DND-41 (cell line): Measurements from ENCODE around the gene RGS9.
"Not testable (repeated sequence)": the region's sequence is repeated elsewhere in the genome, so short reads cannot be mapped to it uniquely, and the experiment has no call there.

Experiments used
- ATAC-seq: fragments of 200-7000 bp; cut with Tn5 transposase; 3 replicates; pipeline ENCODE4 v1.9.1; 2021; ENCODE audit warnings: low read depth; ENCODE audit not compliant: insufficient read depth
- DNase-seq: peaks from one replicate; pipeline ENCODE4 v3.0.0-alpha.2; 2020
- H2AFZ ChIP-seq: 2 replicates; pipeline ENCODE4 v1.6.0; 2012; ENCODE audit warnings: low read depth, low read length
- H3K27ac ChIP-seq: 2 replicates; pipeline ENCODE4 v1.5.1; 2012; ENCODE audit warnings: low read length, inconsistent platforms
- H3K27me3 ChIP-seq: fragments of 200-600 bp; sonication (generic); 2 replicates; pipeline ENCODE4 v1.6.0; 2012; ENCODE audit warnings: low read length, mild to moderate bottlenecking, inconsistent platforms; ENCODE audit not compliant: insufficient read depth, poor library complexity
- H3K36me3 ChIP-seq: 2 replicates; pipeline ENCODE4 v1.5.1; 2012; ENCODE audit warnings: low read length, inconsistent platforms; ENCODE audit not compliant: insufficient read depth
- H3K4me1 ChIP-seq: 2 replicates; pipeline ENCODE4 v1.5.1; 2012; ENCODE audit warnings: mild to moderate bottlenecking, low read length; ENCODE audit not compliant: insufficient read depth
- H3K4me2 ChIP-seq: 2 replicates; pipeline ENCODE4 v1.6.0; 2012; ENCODE audit warnings: mild to moderate bottlenecking, moderate library complexity, low read length, inconsistent platforms; ENCODE audit not compliant: insufficient read depth
- H3K4me3 ChIP-seq, 2 experiments: fragments of 200-600 bp in 1 of 2; shearing (Covaris generic) in 1 of 2; 2 replicates each; pipeline ENCODE4 v1.5.1; 2012 to 2016; ENCODE audit warnings: inconsistent platforms in 2 of 2, low read length in 2 of 2, mild to moderate bottlenecking in 2 of 2, low read depth in 1 of 2, moderate library complexity in 1 of 2
- H3K79me2 ChIP-seq: 2 replicates; pipeline ENCODE4 v1.6.0; 2012; ENCODE audit warnings: low read length, inconsistent platforms; ENCODE audit not compliant: insufficient read depth
- H3K9ac ChIP-seq: 2 replicates; pipeline ENCODE4 v1.6.0; 2012; ENCODE audit warnings: low read depth, mild to moderate bottlenecking, inconsistent platforms, low read length, moderate library complexity
- H3K9me3 ChIP-seq: 2 replicates; pipeline ENCODE4 v1.5.1; 2012; ENCODE audit warnings: low read length, moderate library complexity, mild to moderate bottlenecking, inconsistent platforms; ENCODE audit not compliant: insufficient read depth, severe bottlenecking
- H4K20me1 ChIP-seq: 2 replicates; pipeline ENCODE4 v1.6.0; 2012; ENCODE audit warnings: low read length; ENCODE audit not compliant: insufficient read depth
- CTCF ChIP-seq: IDR thresholded peaks from 2 replicates; pipeline ENCODE4 v1.5.1; 2012; ENCODE audit warnings: borderline replicate concordance, low read length, moderate library complexity, mild to moderate bottlenecking; ENCODE audit not compliant: poor library complexity, severe bottlenecking; ENCODE audit errors: extremely low read depth
- EZH2 ChIP-seq: IDR thresholded peaks from 3 replicates; pipeline ENCODE4 v1.6.1; 2012; ENCODE audit warnings: borderline replicate concordance, low read depth, mild to moderate bottlenecking, moderate library complexity, low read length, inconsistent platforms; ENCODE audit not compliant: severe bottlenecking

The RGS9 gene

DNA sequence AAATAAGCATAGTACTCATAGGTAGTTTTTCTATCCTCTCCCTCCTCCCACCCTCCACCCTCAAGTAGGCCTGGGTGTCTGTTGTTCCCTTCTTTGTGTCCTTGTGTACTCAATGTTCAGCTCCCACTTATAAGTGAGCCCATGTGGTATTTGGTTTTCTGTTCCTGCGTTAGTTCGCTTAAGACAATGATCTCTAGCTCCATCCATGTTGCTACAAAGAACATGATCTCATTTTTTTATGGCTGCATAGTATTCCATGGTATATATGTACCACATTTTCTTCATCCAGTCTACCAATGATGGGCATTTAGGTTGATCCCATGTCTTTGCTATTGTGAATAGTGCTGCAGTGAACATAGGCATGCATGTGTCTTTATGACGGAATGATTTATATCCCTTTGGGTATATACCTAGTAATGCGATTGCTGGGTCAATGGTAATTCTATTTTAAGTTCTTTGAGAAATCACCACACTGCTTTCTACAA, 43.6 kb downstream of the RGS9 start:
- Histone ChIP-seq H3K9ac (peak overlapping the region; percentile 50), H3K4me2 (peak overlapping the region; percentile 53), H3K27ac (peak overlapping the region; percentile 95), H3K4me1 (peaks cover 59% of the 10 kb centered on the region), H3K4me3 (peak overlapping the region in 1 of 2 experiments; percentile 36; a peak in 1 of 4 replicates)
- H3K27me3 ChIP-seq, H3K36me3 ChIP-seq, H4K20me1 ChIP-seq, H2AFZ ChIP-seq, ATAC-seq, DNase-seq, H3K9me3 ChIP-seq, H3K79me2 ChIP-seq: not testable (repeated sequence)

- DNase-seq (peak; percentile 60), ATAC-seq (peak; percentile 15; the same call in 2 of the 3 replicates)
- Histone ChIP-seq H3K4me1 (peaks cover 59% of the 10 kb centered on the region), H3K4me3 (no peak overlapping the region; a peak in 1 of 4 replicates), H3K27me3 (no peaks in the 10 kb centered on the region), H4K20me1 (no peaks in the 10 kb centered on the region), H3K4me2 (peak overlapping the region; percentile 28), H3K27ac (peak overlapping the region; percentile 95), H3K9me3 (no peaks in the 10 kb centered on the region), H3K79me2 (no peaks in the 10 kb centered on the region), H2AFZ (no peak overlapping the region), H3K36me3 (no peaks in the 10 kb centered on the region), H3K9ac (peak overlapping the region; percentile 50)
- no peak for TF ChIP-seq EZH2
- no peak for TF ChIP-seq CTCF
These were observed 44.3 kb downstream of the RGS9 start for GRCh38 chr17:65181237-65182061.

- DNase-seq, result peak; percentile 43
- Histone ChIP-seq H3K27ac (peak overlapping the region; percentile 95), H3K4me2 (no peak overlapping the region), H4K20me1 (no peaks in the 10 kb centered on the region), H3K4me3 (no peak overlapping the region), H2AFZ (no peak overlapping the region; the same call in 1 of the 2 replicates), H3K36me3 (no peaks in the 10 kb centered on the region), H3K9ac (peak overlapping the region; percentile 50; the same call in 1 of the 2 replicates), H3K27me3 (no peaks in the 10 kb centered on the region), H3K4me1 (peaks cover 56% of the 10 kb centered on the region), H3K9me3 (no peaks in the 10 kb centered on the region), H3K79me2 (no peaks in the 10 kb centered on the region)
- TF ChIP-seq EZH2 (no peak), CTCF (no peak)
- ATAC-seq, result no peak
These were observed 45.1 kb downstream of the RGS9 start for GRCh38 chr17:65182233-65182632.

DNA sequence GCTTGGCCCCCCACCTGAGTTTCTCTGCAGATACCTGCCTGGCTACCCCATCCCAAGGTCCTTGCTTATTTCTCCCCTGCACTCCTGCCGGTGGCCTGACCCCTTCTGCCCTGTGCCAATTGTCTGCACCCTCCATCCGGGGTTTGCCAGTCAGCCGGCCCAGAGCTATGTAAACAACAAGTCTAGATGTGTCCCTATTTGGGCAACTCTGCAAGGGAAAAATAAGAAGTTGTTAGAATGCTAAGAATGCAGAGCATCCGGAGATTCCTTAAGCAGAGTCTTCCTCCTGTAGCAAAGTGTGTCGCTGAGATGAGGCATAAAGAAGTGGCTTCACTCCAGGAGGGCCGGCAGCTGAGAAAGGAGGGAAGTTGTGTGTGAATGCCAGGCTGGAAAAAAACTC, 46.6 kb downstream of the RGS9 start:
- TF ChIP-seq CTCF, result no peak
- TF ChIP-seq EZH2, result no peak

More for the DNA sequence above, 46.6 kb downstream of the RGS9 start:
- no peaks in the 10 kb centered on the region for H3K9me3 ChIP-seq
- H3K9ac ChIP-seq, result no peak overlapping the region
- no peak overlapping the region for H3K4me3 ChIP-seq
- H2AFZ ChIP-seq, result no peak overlapping the region
- no peaks in the 10 kb centered on the region for H3K36me3 ChIP-seq
- no peaks in the 10 kb centered on the region for H3K79me2 ChIP-seq
- H3K4me1 ChIP-seq, result peaks cover 41% of the 10 kb centered on the region
- ATAC-seq, result no peak
- no peaks in the 10 kb centered on the region for H3K27me3 ChIP-seq
- DNase-seq, result no peak
- no peak overlapping the region for H3K4me2 ChIP-seq
- H4K20me1 ChIP-seq, result no peaks in the 10 kb centered on the region
- H3K27ac ChIP-seq, result no peak overlapping the region
